CD4-positive, alpha-beta T cell treated with Interleukin-17A for 4 hours (primary cell): ENCODE measurements around the gene WDR90.
A peak's percentile ranks its signal among the peaks of the same experiment; 100 is the strongest.
"Not testable (repeated sequence)": the region's sequence is repeated elsewhere in the genome, so short reads cannot be mapped to it uniquely, and the experiment has no call there.

ENCODE experiments used
- DNase-seq: peaks from one replicate; pipeline ENCODE4 v3.0.0-alpha.2; 2020; ENCODE audit warnings: mixed read lengths

WDR90 gene

GRCh38 chr16:678209-678857, 29.2 kb downstream of the WDR90 start:
- no peak for DNase-seq

DNA sequence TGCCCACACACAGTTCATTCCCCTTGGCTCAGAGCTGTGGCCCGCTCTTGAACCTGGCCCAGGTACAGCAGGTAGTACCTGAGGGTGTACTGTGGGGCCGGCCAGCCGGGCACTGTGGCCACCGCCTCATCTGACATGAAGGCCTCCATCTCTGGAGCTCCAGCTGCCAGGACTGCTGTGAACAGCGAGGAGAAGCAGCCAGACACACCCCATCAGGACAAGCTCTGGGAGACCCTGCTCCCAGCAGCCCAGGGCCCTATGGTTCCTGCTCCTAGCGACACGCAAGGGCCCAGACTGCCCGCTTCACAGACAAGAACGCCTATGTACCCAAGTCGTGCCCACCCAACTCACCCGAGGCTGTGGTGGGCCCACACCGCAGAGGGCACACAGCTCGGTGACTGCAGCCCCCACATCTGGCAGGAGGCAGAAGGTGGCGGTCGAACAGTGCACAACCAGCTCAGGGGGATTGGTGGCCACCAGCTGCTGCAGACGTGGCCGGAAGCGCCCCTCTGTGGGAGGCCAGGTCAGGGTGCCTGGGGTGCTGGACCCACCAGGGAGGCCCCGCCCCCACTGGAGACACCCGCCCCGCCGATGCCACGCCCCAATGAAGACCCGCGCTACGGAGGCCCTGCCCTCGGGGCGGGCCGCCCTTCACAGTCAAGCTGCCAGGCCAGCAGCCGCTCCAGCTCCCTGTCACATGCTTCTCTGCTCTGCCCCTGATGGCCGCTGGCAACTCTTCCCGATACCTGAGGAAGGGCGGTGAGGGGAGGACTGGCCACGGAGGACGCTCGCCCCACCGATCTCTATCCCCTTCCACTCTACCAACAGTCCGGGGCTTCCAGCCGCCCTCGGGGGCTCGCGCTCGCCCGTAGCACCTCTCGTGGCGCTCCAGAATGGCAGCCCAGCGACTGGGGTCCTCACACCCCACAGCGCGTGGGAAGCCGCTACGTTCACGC, 30.0 kb downstream of the WDR90 start:
- peak; percentile 64 for DNase-seq

DNA sequence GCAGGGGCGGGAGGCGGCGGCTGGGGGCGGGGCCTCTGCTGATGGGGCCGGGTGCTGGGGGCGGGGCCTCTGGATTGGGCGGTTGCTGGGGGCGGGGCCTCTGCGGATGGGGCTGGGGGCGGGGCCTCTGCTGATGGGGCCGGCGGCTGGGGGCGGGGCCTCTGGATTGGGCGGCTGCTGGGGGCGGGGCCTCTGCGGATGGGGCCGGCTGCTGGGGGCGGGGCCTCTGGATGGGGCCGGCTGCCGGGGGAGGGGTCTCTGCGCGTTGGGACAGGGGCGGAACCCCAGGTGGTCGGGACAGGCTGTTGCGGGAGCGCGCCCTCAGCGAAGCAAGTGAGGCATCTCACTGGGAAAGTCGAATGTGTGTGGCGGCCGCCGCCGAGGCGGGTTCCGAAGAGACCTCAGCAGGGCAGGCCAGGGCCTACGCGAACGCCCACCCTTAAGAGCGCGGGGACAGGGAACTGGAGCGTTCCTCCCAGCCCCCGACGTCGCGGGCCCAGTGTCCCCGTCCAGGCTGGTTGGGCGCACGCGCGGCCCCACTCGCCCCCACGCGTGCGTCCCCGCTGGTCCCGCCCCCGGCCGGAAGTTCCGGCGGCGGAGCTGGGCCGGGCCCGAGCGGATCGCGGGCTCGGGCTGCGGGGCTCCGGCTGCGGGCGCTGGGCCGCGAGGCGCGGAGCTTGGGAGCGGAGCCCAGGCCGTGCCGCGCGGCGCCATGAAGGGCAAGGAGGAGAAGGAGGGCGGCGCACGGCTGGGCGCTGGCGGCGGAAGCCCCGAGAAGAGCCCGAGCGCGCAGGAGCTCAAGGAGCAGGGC, 30.9 kb downstream of the WDR90 start, which contains the start of gene STUB1:
STUB1 (plus strand) TSS at position 597 of the 811 bp plus-strand sequence; CDS start at position 713, 116 bp downstream.
- DNase-seq: peak; percentile 97

GRCh38 chr16:680625-680945, 31.4 kb downstream of the WDR90 start:
- DNase-seq: no peak

GRCh38 chr16:680967-681745, 32.0 kb downstream of the WDR90 start:
- no peak for DNase-seq

DNA sequence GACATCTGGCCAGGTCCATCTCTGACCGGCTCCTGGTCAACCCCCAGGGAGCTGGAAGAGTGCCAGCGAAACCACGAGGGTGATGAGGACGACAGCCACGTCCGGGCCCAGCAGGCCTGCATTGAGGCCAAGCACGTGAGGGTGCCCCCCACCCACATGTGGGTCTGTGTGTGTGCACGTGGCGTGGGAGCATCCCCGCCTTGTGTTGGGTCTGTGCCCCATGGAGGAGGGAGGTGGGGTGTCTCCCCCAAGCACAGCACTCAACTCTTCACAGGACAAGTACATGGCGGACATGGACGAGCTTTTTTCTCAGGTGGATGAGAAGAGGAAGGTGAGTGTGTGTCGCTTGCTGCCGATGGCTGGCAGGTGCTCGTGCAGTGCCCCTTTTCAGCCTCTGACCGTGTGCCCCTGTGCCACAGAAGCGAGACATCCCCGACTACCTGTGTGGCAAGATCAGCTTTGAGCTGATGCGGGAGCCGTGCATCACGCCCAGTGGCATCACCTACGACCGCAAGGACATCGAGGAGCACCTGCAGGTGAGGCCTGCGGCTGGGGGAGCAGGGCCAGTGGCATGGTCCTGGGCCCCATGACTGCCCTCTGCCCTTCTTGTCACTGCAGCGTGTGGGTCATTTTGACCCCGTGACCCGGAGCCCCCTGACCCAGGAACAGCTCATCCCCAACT, 32.7 kb downstream of the WDR90 start:
- no peak for DNase-seq

- DNase-seq: no peak
Measured at GRCh38 chr16:682493-683395, 33.6 kb downstream of the WDR90 start.

DNA sequence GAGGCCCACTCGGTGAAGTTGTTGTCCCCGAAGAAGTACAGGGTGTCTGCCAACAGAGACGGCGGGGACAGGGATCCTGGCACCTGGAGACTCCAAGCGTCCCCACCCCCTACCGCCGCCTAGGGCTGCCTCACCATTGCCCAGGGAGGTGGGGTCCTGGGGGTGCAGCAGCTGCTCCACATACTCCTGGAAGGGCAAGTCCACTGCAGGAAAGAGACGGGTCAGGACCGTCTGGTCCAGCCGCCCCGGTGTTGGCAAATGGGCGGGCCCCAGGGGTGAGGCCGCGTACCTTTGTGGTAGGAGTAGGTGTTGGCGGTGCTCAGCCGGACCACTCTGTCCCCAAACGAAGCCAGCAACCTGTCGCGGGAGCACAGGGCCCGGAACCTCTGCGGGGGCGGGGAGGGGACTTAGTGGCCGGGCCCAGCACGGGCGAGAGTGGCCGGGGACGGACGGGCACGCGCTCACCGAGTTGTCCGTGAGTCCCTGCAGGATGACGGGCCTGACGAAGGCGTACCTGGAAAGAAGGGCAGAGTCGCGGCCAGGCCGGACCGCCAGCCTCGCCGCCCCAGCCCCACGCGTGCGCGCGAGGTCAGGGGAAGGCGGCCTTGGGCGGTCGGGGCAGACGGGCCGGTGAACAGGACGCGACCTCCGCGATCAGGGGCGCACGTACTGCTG, 34.4 kb downstream of the WDR90 start:
- no peak for DNase-seq

- DNase-seq: peak; percentile 98
Measured at GRCh38 chr16:684071-684794, 35.1 kb downstream of the WDR90 start, which contains the start of gene JMJD8. Gene JMJD8 (minus strand): TSS chr16:684334. CDS start chr16:684319, 15 bp downstream.

- DNase-seq: no peak
Measured at GRCh38 chr16:684961-685696, 36.0 kb downstream of the WDR90 start.

GRCh38 chr16:685967-686366, 36.8 kb downstream of the WDR90 start:
- DNase-seq: no peak

DNA sequence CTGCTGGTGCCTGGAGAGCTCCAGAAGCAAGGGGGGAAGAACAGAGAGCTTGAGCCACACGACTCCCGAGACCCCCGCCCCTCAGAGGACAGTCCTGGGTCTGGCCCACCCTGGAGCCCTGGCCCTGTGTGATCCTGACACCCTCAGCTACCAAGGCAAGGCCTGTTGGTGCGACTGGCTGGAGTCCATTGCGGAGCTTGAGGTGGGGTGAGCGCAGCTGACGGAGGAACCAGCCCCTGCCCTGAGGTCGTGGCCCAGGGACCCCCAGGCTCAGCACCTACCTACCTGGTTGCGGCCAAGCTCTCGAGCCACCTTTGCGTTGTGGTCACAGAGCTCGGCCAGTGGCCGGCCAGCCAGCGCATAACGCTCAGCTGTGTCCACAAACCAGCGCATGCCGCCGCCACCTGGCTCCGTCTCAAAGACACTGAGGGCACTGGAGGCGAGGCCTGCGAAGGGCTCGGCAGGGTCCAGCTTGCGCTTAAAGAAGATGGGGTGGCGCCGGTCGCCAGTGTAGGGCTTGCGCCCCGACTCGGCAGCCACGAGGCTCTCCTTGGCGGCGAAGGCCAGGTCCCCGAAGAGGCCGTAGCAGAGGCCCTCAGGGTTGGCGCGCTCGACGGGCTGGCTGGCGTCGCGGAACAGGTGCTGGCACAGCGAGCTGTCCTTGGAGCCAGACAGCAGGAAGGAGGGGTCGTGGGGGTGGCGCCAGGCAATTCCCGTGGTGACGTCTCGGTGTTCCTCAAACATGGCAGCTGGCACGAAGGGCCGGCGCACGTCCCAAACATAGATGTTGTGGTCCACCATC, 37.5 kb downstream of the WDR90 start:
- DNase-seq: no peak

DNA sequence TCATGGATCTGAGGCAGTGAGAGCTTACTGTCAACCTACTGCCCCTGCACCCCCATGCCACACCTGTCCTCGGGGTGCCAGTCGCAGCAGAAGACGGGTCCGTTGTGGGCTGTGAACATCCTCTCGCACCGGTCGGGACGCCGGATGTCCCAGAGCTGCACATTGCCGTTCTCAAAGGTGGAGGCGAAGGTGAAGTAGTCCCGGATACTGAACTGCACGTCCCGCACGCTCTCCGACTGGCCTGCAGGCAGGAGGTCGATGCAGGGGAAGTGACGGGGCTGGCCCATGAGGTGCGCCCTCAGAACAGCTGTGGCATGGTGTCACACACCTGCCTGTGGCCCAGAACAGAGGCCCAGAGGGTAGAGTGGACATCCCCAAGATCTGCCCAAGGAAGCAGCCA, 38.3 kb downstream of the WDR90 start:
- no peak for DNase-seq

GRCh38 chr16:689175-689897, 40.2 kb downstream of the WDR90 start:
- no peak for DNase-seq

DNA sequence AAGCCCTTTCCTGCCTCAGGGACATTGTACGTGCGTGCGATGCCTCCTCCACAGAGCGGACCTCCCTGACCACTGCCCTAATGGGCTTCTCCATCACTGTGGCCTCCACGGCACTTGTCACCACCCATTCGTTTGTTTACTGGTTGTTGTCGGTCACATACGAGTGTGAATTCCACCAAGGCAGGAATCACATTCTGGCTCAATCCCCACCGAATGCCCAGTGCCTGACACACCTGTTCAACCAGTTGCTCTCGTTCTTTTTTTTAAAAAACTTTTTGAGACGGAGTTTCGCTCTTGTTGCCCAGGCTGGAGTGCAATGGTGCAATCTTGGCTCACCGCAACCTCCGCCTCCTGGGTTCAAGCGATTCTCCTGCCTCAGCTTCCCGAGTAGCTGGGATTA, 42.1 kb downstream of the WDR90 start:
- not testable (repeated sequence) for DNase-seq

DNA sequence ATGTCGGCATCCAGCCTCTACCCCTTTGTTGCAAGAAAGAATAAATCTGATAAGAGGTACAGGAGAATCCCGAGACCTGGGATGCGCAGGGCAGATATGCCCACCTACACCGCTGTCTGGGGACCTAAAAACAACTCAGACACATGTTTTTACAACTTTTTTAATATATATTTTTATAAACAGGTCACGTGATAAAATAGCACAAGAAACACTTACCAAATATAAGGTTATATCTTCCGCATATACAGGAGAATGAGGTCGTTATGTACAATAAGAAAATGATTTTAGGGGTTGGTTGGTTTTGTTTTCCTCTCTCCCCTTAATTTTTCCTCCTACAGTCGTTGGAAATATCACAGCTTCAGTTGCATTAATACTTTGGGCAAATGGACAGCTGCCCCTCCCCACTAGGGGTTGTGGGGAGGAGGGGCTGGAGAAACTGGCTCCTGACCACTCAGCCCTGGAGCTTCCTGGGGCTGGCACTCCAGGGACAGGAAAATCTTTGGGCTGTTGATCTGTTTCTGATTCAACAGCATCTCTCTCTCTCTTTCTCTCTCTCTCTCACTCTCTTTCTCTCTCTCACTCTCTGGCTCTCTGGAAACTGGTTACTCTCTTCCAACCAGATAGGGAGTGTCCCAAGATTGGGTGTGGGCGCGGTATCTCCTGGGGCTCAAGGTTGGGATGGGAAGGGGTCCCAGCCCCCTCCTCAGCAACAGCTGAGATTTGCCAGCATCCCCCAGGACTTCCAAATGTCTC, 43.4 kb downstream of the WDR90 start:
- DNase-seq: no peak
